Endometrial microvascular endothelial cells (primary cell): Measurements from ENCODE around the gene ALDH8A1. TPM values are rescaled to one million over a fixed set of nuclear protein-coding genes. Genes with fewer than 3 reads are reported as not detected.

Experiments
- in situ Hi-C: cut with HindIII; loops from 2 replicates; pipeline ENCODE4 v1.10.0; 2017; ENCODE audit warnings: low sequenced_read_pairs, low pct_unique_long_range_greater_than_20kb; ENCODE audit errors: inconsistent ontology term
- total RNA-seq: library from RNA; depleted of rRNA; stranded (reverse); fragments of >200 nt; gene quantifications from one replicate; pipeline ENCODE4 v1.2.3, GENCODE V29; 2015; ENCODE audit errors: inconsistent ontology term

The ALDH8A1 gene
- not detected for total RNA-seq

DNA sequence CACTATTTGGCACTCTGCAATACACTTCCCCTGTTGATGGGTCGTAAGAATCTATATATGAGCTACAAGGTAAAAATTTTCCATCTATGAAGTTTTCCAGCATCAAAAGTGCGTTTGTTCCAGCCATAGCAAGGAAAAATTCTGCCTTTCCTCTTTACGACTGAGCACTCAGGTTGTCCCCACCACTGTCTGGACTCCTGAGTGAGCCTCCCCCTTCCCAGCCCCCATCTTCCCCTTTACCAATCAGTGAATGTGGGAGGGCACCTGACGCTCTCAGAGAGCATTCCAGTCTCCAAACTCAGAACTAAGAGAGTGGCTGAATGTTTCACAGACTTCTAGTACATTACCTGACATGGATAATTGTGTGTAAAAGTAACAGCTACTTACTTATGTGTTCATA, at the start of gene ALDH8A1:
Gene ALDH8A1, minus strand, starts transcription at position 175 of the 400 bp plus-strand sequence. Its CDS starts 48 bp downstream, at position 127.
- in situ Hi-C loops: no loop called here

DNA sequence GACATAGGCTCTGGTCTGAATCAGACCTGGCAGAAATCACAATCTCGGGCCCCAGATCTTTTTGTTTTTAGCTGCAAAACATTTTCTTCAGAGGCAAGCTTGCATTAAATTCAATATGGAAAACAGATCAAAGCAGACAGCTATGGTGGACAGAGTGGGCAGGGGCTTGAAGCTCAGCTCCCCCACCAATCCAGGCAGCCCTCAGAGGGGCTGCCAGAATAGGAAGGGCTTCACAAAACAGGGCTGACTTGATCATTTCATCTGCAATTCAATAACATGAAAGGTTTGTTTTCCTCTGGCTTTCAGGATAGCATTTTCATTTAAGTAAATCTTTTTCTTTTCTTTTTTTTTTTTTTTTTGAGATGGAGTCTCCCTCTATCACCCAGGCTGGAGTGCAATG, 49.2 kb upstream of the ALDH8A1 start:
- in situ Hi-C loops: no loop called here

- in situ Hi-C loops: no loop called here
Measured at GRCh38 chr6:134997133-134997995, 47.5 kb upstream of the ALDH8A1 start.

DNA sequence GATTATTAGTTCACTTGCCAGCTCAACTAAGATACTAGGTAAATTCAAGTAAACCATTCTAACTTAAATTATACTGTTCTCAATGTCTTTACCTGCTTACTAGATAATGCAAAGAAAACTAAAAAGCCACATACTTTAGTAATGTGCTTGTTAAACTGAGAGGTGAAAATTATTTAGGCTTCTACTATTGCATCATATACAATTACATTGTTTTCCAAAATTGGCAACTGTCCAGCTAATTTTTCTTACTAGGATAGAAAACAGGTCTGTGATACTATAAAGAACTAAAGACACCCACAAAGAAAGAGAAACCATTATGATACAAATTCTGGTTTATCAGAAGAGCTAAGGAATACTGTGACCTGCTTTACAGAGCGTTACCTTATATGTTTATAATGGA, 45.6 kb upstream of the ALDH8A1 start:
- in situ Hi-C loops: no loop called here

GRCh38 chr6:134994431-134994830, 44.5 kb upstream of the ALDH8A1 start:
- in situ Hi-C loops: no loop called here

DNA sequence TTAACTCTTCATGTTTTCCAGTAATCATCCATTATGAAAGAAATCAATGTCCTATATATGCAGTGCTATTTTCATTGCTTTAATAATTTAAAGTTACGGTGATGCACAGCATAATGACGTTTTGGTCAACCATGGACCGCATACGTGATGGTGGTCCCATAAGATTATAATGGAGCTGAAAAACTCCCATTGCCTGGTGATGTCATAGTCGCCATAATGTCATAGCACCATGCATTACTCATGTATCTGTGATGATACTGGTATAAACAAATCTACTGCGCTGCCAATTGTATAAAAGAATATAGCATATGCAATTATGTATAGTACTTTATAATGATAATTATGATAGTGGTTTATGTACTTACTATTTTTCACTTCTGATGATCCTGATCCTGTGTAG, 42.3 kb upstream of the ALDH8A1 start:
- in situ Hi-C loops: no loop called here

DNA sequence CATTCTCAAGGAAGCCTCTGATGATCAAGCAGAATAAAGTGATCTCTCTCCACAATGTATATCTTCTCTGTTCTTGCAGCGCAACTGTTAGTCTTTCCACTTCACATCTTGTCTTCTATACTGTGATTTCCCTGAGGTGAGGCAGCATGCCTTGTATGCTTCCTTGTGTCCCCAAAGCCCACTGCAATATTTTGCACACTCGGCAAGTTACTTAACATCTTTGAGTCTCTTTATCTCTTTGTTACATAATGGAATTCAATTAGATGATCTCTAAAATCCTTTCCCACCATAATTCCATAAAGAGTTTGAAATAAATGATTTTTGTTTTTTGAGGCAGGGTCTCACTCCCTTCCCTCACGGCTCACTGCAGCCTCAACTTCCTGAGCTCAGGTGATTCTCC, 40.4 kb upstream of the ALDH8A1 start:
- in situ Hi-C loops: no loop called here

GRCh38 chr6:134984821-134985220, 34.9 kb upstream of the ALDH8A1 start:
- in situ Hi-C loops: no loop called here

DNA sequence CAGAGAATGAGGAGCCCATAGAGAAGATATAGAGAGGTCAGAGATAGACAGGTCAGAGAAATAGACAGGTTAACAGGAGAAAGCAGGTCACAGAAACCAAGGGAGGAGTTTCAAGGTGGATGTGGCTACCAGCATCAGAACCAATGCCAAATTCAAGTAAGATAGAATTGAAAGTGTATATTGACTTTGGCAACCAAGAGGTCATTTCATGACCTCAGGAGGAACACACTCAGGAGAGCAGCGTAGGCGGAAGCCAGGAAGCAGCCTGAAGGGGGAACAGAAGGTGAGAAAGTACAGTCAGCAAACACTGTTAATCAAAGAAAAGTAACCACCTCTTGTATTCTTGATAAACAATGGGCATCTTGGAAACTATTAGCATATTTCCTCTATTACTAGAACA, 33.9 kb upstream of the ALDH8A1 start:
- in situ Hi-C loops: no loop called here

GRCh38 chr6:134982161-134982560, 32.3 kb upstream of the ALDH8A1 start:
- in situ Hi-C loops: no loop called here

DNA sequence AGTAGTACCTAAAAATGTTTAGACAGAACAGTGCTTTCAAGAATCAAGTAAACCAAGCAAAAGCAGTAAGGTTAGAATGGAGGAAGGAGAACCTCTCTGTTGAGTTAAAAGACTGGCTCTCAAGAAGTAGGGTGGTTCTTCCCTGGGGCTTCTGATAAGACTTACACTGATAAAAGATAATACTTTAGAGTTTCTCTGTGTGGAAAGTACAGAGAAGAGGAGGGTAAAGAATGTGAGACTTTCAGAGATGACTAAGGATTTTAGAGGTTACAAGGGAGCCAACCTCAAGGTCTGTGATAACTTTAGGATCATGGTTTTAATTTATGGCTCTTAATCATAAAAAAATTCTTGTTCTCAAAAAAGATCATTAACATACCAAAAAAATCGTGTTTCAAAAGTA, 30.9 kb upstream of the ALDH8A1 start:
- in situ Hi-C loops: no loop called here

DNA sequence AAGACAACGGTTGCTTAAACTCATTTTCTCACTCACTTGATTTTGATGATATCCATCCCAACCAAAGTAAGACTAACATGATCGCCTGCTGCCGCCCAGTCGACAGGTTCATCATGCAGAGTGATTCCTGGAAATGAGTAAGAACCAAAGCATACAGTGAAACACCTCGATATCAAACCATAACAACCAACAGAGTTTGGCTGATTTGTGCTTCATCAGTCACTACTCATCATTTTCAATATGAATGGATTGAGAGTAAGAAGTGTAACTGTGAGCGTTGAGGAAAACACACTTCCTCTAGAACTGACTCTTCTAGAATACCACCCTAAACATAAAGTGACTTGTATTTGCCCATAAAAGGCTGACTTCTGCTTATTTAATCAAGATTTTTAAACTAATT, 29.2 kb upstream of the ALDH8A1 start:
- in situ Hi-C loops: no loop called here

GRCh38 chr6:134974370-134974769, 24.5 kb upstream of the ALDH8A1 start:
- in situ Hi-C loops: no loop called here

GRCh38 chr6:134967711-134968110, 17.8 kb upstream of the ALDH8A1 start:
- in situ Hi-C loops: no loop called here

GRCh38 chr6:134964451-134965203, 14.7 kb upstream of the ALDH8A1 start:
- in situ Hi-C loops: no loop called here

DNA sequence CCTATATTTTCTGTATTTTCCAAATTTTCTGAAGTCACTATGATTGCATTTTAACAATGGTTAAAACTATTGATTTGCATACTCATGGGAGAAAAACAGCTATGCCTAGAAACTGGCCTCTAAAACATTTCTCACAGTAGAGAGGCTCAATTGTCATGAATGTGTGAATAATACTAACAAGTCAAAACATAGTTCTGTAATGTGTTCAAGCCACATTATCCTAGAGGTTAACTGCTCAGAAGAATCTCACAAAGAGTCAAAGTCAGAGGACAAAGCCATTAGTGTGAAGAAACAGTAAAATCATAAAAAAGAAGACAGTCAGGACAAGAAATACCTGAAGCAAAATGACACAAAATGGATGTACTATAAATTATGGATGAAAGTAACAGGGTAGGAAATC, 12.5 kb upstream of the ALDH8A1 start:
- in situ Hi-C loops: no loop called here

DNA sequence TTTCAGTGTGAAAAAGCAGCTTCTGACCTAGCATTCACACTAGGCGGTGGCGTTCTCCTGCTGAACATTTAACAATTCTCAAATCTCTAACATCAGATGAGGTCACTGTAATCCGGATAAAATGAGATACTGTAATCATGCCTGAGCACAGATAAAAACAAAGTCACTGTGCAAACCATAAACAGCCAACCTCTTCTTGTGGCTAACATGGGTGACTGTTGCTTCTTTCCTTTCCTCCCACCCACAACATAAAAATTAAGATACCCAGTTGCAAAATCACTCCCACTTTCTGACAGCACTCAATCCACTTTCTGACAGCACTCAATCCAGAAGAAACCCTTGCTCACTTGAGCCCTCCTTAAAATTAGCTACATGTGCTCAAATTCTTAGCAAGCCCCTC, 11.5 kb upstream of the ALDH8A1 start:
- in situ Hi-C loops: no loop called here

DNA sequence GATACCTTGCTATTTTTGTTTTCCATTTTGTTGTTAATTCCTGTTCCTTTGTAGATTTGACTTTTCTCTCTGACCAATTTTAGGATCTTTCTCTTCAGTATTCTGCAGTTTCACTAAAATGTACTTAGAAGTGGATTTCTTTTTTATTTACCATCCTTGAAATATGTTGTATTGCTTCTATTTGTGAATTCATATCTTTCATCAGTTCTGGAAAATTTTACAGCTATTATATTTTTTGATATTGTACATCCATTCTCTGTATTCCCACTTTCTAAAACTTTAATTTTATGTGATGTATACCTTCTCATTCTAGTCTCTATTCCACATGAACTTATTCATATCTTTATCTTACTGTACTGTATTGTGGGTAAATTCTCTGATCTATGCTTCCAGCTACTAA, 9.7 kb upstream of the ALDH8A1 start:
- in situ Hi-C loops: no loop called here

GRCh38 chr6:134956676-134957075, 6.8 kb upstream of the ALDH8A1 start:
- in situ Hi-C loops: no loop called here

DNA sequence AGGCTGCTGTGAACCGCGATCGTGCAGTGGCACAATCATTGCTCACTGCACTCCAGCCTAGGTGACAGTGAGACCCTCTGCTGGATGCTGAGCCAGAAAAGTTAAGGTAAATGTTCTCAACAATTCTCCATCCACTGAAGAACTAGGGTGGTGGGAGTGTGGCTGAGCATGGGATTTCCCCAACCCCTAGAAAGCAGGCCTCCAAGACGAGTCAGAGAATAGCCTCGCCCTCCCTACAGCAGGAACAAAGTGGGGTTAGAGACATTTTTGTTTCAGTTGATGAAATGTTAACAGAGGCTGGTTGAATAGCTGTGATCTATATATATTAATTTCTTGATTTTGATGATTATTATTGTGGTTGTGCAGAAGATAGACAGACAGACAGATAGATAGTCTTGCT, 6.1 kb upstream of the ALDH8A1 start:
- in situ Hi-C loops: no loop called here
